Caki2 (cell line): ENCODE results near the gene ENO3. TPM values are rescaled to one million over a fixed set of nuclear protein-coding genes. Genes with fewer than 3 reads are reported as not detected.
"Not testable (repeated sequence)": the region's sequence is repeated elsewhere in the genome, so short reads cannot be mapped to it uniquely, and the experiment has no call there.

Source experiments
- DNase-seq: peaks from one replicate; pipeline ENCODE4 v3.0.0-alpha.2; 2015; ENCODE audit warnings: low read depth
- in situ Hi-C: cut with HindIII; loops from 2 replicates; pipeline ENCODE4 v1.10.0; 2016; ENCODE audit warnings: low sequenced_read_pairs, low pct_unique_long_range_greater_than_20kb, mixed read lengths
- total RNA-seq: library from RNA; depleted of rRNA; stranded (reverse); fragments of >200 nt; shearing (Covaris generic); gene quantifications from 2 replicates; pipeline ENCODE4 v1.2.3, GENCODE V29; 2014; ENCODE audit warnings: low replicate concordance; rRNA removed

Gene ENO3
- 4.5 and 21.3 TPM in 2 replicates for total RNA-seq

- DNase-seq, result no peak
- in situ Hi-C loops, result no loop called here
Measured at GRCh38 chr17:4950746-4951204, at the start of gene ENO3. ENO3 (plus strand) TSS chr17:4951119; CDS start chr17:4951830, 711 bp downstream.

- in situ Hi-C loops, result no loop called here
- no peak for DNase-seq
Measured at GRCh38 chr17:4901648-4902344, 49.1 kb upstream of the ENO3 start.

GRCh38 chr17:4902540-4902939, 48.4 kb upstream of the ENO3 start:
- DNase-seq, result no peak
- in situ Hi-C loops, result no loop called here

GRCh38 chr17:4903051-4903818, 47.7 kb upstream of the ENO3 start, which contains the start of gene CHRNE:
CHRNE (minus strand) TSS chr17:4903098; CDS start chr17:4903063, 35 bp downstream.
- in situ Hi-C loops, result no loop called here
- peak; percentile 75 for DNase-seq

- DNase-seq, in situ Hi-C loops: not testable (repeated sequence)
Measured at GRCh38 chr17:4906642-4907041, 44.3 kb upstream of the ENO3 start.

- in situ Hi-C loops, result no loop called here
- no peak for DNase-seq
Measured at GRCh38 chr17:4908301-4908700, 42.6 kb upstream of the ENO3 start.

GRCh38 chr17:4908711-4909496, 42.0 kb upstream of the ENO3 start:
- in situ Hi-C loops, result no loop called here
- DNase-seq, result peak; percentile 90

- in situ Hi-C loops, result no loop called here
Measured at GRCh38 chr17:4913994-4914393, 36.9 kb upstream of the ENO3 start.

GRCh38 chr17:4914551-4914950, 36.4 kb upstream of the ENO3 start:
- DNase-seq, in situ Hi-C loops: not testable (repeated sequence)

More at GRCh38 chr17:4913994-4914393, 36.9 kb upstream of the ENO3 start:
- no peak for DNase-seq

GRCh38 chr17:4919511-4920047, 31.3 kb upstream of the ENO3 start:
- DNase-seq, result no peak
- in situ Hi-C loops, result no loop called here

- no peak for DNase-seq
- in situ Hi-C loops, result no loop called here
Measured at GRCh38 chr17:4920351-4921048, 30.4 kb upstream of the ENO3 start.

GRCh38 chr17:4921320-4921719, 29.6 kb upstream of the ENO3 start:
- in situ Hi-C loops, result no loop called here
- DNase-seq, result no peak

- in situ Hi-C loops, DNase-seq: not testable (repeated sequence)
Measured at GRCh38 chr17:4926577-4927335, 24.2 kb upstream of the ENO3 start.

- in situ Hi-C loops, result no loop called here
- DNase-seq, result no peak
Measured at GRCh38 chr17:4928881-4929280, 22.0 kb upstream of the ENO3 start.

GRCh38 chr17:4931963-4932362, 19.0 kb upstream of the ENO3 start, which contains the start of gene GP1BA:
GP1BA (plus strand) TSS chr17:4932277; CDS start chr17:4932605, 328 bp downstream.
- in situ Hi-C loops, result no loop called here
- no peak for DNase-seq

GRCh38 chr17:4932756-4933155, 18.2 kb upstream of the ENO3 start:
- in situ Hi-C loops, result no loop called here
- no peak for DNase-seq

- in situ Hi-C loops, result no loop called here
- DNase-seq, result no peak
Measured at GRCh38 chr17:4933646-4934045, 17.3 kb upstream of the ENO3 start.
